ENCODE data around the gene PLA2G12B. TPM values are rescaled to one million over a fixed set of nuclear protein-coding genes. Genes with fewer than 3 reads are reported as not detected.

PLA2G12B gene
- total RNA-seq, 2 experiments from 2014 or later: not detected

Other genes with a start within 250 kb of the PLA2G12B start
- not detected for gene OIT3, start 61.1 kb downstream of the PLA2G12B start, total RNA-seq
- gene P4HA1, start 142.1 kb upstream of the PLA2G12B start, total RNA-seq: 10 to 100 TPM; 30.9 to 31.2 TPM
- 1 to 10 TPM; 1.0 to 1.4 TPM for gene NUDT13, start 155.6 kb upstream of the PLA2G12B start, total RNA-seq
- 10 to 100 TPM; 37.5 to 37.7 TPM for gene ECD, start 213.2 kb upstream of the PLA2G12B start, total RNA-seq
- gene FAM149B1, start 213.3 kb upstream of the PLA2G12B start, total RNA-seq: 10 to 100 TPM; 12.8 to 14.6 TPM